Brain pericyte (primary cell): ENCODE results near the gene FAF1.
"Not testable (repeated sequence)": the region's sequence is repeated elsewhere in the genome, so short reads cannot be mapped to it uniquely, and the experiment has no call there.

Experiments
- DNase-seq: peaks from one replicate; pipeline ENCODE4 v3.0.0-alpha.2; 2012; ENCODE audit warnings: low read depth, low spot score

Gene FAF1

DNA sequence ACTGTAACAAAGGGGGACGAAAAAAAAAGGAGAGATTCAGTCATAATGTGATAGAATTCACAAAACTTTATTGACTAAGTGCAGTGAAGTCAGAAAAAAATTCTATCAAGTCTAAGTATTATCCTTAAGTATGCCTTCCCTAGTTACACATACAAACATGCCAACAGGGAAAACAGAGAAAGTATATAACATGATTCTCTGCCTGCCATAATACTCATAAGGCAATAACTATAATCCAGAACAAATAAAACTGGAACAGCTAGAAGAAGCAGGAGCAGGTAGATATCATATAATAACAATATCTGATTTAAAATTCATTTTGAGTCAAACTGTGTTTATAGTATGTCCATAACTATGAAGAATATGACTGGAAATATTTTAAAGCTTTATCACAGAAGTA is 184.3 kb downstream of the FAF1 start:
- DNase-seq = no peak

DNA sequence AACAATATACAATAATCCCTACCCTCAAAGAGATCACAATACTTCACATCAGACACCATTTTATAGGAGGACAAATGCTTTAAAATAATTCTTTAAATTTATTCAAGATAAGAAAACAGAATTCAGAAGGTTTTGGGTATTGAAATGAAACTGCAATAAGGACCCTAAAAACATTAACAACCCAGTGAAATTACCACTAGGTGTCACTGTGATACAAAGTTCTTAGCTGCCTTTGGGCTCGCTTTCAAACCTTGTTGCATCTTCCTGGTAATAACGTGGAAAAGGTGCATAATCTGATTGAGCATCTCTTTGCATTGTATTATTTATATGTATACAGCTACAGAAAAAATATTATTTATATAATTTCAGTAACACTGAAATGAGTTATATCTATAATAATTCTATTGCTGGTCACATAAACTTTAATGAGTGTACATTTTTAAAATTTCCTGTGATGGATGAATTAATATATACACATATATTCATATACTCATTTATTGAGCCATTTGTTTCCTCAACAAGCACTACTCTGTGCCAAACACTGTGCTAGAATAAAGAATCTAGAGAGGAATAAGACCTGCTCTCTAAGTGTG is 185.2 kb downstream of the FAF1 start:
- DNase-seq = no peak

DNA sequence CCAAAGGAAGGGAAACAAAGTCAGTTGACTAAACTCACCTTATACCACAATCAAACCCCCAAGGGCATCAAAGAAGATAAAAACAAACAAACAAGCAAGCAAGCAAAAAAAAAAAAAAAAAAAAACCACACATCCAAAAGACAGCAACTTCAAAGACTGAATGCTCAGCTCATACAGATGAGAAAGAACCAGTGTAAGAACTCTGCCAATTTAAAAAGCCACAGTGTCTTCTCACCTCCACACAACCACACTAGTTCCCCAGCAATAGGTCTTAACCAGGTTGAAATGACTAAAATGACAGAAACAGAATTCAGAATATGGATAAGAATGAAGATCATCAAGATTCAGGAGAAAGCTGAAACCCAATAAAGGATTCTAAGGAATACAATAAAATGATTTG is 193.4 kb downstream of the FAF1 start:
- DNase-seq = no peak

DNA sequence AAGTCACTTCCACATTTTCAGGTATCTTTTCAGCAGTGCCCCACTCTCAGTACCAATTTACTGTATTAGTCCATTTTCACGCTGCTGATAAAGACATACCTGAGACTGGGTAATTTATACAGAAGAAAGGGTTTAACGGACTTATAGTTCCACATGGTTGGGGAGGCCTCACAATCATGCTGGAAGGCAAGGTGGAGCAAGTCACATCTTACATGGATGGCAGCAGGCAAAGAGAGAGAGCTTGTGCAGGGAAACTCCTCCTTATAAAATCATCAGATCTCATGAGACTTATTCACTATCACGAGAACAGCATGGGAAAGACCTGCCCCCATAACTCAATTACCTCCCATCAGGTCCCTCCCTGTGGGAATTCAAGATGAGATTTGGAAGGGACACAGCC is 203.5 kb downstream of the FAF1 start:
- not testable (repeated sequence) for DNase-seq

DNA sequence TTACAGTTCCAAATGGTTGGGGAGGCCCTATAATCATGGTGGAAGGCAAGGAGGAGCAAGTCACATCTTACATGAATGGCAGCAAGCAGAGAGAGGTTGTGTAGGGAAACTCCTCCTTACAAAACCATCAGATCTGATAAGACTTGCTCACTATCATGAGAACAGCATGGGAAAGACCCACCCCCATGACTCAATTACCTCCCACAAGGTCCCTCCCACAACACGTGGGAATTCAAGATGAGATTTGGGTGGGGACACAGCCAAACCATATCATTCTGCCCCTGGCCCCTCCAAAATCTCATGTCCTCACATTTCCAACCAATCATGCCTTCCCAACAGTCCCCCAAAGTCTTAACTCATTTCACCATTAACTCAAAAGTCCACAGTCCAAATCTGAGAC is 205.3 kb downstream of the FAF1 start:
- not testable (repeated sequence) for DNase-seq

DNA sequence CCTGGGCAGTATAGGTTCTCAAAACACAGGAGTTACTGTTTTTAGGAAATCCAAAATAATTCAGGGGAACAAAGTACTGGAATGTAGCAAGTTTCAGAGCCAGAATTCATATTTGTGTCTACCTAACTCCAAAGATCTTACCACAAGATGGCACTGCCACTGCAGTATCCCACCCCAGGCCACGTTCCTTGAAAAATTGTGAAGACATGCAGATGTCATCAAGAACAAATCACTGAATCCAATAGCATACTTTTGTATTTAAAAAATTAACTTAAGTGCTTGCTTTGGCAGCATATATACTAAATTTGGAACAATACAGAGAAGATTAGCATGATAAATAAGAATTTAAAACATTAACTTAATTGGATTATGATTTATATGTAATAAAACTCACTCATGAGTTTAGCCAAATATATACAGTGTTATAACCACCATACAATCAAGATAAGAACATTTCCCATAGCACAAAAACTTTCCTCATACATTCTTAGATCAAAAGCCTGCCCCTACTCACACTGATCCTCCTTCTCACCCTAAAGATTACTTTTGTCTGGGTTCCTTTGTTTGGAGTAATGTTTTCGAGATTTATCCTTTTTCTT is 209.9 kb downstream of the FAF1 start:
- no peak for DNase-seq

DNA sequence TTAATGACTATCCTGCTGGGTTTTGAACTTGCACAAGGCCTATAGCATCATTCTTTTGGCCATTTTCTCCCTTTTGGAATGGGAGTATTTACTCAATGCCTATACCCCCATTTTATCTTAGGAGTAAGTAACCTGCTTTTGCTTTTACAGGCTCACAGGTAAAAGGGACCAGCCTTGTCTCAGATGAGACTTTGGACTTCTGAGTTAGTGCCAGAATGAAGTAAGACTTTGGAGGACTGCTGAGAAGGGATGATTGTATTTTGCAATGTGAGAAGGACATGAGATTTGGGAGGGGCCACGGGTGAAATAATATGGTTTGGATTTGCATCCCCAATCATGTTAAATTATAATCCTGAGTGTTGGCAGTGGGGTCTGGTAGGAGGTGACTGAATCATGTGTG is 212.7 kb downstream of the FAF1 start:
- DNase-seq = no peak

DNA sequence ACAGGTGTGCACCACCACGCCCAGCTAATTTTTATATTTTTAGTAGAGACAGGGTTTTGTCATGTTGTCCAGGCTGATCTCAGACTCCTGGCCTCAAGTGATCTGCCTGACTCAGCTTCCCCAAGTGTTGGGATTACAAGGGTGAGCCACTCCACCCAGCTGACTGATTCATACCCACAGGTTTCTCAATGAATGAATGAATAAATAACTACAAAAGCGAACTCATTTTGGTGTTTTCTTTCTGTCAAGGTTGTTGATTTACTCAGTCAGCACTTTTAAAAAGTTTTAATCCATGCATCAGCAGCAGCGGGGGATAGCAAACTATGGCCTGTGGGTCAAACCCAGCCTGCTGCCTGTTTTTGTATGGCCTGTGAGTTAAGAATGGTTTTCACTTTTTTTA is 217.5 kb downstream of the FAF1 start:
- no peak for DNase-seq

DNA sequence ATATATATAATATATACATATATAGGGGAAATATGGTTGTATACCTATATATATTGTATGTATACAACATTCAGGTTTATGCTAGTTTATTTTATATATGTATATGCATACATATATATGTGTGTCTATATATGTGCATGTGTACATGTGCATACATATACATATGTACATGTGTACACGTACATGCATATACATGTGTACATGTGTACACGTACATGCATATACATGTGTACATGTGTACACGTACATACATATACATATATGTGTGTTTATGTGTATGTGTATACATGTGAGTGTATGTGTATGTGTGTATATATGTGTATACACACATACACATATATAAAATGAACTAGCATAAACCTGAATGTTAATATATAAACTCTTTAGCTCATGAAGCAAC is 220.9 kb downstream of the FAF1 start:
- DNase-seq = no peak

DNA sequence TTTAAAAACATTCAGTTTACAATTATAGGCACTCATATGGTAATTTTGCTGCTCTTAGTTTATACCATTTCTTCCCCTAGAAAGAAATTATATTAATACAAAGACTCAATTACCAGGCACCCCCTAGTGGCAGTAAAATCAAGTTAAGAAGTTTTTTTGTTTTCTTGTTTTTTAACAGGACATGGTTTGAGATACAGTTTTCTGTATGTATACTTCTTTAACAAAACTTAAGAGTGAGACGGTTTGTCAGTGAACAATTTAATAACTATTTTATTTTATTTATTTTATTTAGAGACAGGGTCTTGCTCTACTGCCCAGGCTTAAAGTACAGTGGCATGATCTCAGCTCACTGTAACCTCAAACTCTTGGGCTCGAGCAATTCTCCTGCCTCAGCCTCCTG is 224.6 kb downstream of the FAF1 start:
- DNase-seq = no peak

DNA sequence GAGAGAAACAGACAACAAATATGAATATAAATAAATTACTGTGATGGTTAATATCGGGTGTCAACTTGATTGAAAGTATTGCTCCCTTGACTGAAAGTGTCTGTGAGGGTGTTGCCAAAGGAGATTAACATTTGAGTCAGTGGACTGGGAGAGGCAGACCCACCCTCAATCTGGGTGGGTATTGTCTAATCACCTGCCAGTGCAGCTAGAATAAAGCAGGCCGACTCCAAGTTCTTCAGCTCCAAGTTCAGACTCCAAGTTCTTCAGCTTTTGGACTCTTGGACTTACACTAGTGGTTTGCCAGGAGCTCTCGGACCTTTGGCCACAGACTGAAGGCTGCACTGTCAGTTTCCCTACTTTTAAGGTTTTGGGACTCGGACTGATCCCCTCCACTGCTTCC is 232.5 kb downstream of the FAF1 start:
- not testable (repeated sequence) for DNase-seq

DNA sequence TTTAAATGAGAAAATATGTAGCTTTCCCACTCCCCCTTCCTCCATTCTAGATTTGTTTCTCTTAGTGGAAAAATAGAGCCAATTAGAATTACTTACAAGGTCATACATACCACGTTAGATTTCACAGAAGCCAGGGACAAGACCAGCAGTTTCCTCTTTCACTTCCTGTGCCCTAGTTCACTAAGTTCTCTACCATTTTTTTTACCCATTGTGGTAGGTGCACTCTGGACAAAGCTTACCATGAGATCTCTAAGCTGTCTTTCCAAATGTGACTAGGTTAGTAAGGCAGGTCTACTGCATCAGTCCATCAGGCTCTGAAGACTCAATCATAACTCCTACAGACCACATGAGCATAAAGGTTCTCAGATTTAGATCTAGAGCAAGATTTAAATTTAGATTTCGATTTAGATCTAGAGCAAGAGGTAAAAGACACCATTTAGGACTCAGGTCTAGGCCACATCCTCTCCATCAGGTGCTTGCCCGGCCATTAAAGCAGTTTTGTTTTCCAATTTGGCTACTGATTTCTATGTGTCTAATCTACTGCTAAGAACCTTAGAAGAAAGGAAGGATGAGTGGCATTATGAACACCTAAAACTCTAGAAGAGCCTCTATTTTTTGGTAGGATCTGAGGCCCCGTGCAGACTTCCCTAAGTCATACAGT is 235.3 kb downstream of the FAF1 start:
- DNase-seq = no peak

DNA sequence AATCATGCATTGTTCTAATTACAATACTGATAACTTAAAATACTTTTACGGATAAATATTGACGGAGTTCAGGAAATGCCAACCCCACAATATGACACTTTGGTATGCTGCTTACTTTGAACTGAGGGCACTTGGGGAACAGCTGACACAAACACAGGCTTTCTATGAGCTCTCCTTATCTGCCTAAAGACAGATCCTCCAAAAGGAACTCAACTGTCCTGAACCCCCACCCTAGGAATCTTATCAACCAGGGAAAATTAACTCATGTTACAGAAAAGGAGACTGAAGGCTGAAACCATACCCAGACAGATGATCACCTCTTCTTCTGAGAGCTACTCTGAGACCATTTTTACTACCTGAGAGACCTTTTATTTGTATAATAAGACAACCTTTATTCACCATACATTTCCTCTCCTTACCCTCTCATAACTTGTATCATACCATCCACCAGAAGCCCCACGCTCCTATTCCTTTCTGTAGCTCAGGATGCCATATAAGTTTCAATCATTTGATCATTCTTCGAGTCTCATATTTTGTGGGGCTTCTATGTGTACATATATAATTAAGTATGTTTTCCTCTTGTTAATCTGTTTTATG is 239.5 kb downstream of the FAF1 start:
- no peak for DNase-seq

DNA sequence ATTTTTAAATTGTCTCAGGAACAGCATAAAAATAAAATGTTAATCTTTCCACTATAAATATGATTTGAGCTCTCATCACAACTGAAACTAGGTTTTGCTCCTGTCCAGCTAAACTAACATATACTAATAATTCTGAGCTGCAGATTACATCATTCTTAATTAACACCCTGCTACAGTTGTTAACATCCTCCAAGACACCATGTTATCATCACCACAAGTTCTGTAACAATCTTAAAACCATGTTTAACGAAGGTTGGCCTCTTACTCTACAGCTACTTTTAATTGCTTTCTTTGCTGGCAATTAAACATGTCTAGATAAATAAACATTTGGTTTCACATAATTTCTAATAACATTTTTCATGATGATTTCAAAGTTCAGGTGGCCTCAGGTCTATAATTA is 240.9 kb downstream of the FAF1 start:
- DNase-seq = no peak

DNA sequence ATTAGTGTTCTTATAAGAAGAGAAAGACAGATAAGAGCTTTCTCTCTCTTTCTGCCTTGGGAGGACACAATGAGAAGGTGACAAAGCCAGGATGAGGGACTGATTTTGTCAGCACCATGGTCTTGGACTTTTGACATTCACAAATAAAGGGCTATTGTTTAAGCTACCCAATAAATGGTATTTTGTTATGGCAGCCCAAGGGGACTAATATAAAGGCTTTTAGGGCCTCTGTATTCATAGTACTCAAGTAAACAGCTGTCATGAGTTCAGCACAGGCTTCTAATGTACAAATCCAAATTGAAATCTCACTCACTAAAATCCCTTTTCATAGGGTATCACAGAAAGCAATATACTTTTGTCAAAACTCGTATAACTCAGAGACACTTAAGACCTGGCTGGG is 242.7 kb downstream of the FAF1 start:
- no peak for DNase-seq

DNA sequence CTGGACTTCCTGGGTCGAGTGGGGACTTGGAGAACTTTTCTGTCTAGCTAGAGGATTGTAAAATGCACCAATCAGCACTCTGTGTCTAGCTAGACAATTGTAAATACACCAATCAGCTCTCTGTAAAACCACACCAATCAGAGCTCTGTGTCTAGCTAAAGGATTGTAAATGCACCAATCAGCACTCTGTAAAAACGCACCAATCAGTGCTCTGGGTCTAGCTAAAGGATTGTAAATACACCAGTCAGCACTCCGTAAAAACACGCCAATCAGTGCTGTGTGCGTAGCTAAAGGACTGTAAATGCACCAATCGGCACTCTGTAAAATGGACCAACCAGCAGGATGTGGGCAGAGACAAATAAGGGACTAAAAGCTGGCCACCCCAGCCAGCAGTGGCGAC is 243.6 kb downstream of the FAF1 start:
- not testable (repeated sequence) for DNase-seq

DNA sequence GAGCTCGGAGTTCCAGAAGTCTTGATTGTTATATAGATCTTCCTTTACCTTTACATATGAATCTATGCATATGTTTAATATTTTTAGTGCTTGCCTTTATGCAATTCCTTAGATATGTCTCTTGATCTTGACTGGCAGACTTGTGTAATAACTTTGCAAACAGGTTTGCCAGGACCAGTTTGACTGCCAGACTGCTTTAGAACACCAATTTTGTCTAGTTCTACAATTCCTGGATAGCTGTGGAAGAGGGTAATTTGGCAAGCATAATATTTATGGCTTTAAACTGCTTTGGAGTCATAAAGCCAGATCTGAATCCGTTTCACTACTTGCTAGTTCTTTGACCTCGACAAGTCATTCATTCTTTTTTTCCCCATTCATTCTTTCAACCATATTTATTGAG is 250.0 kb downstream of the FAF1 start:
- DNase-seq = no peak

DNA sequence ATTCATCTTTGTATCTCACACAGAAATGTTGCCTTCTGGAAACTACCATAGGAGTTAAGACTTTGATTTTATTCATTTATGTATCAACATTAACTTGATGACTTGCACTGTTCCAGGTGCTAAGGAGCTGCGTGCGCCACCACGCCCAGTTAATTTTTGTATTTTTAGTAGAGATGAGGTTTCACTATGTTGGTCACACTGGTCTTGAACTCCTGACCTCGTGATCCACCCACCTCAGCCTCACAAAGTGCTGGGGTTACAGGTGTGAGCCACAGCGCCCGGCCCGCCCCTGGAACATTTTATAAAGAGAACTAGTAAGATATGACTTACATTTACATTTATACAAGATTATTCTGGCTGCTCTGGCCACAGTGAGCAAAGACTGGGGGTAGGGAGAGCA is 252.2 kb downstream of the FAF1 start:
- no peak for DNase-seq

DNA sequence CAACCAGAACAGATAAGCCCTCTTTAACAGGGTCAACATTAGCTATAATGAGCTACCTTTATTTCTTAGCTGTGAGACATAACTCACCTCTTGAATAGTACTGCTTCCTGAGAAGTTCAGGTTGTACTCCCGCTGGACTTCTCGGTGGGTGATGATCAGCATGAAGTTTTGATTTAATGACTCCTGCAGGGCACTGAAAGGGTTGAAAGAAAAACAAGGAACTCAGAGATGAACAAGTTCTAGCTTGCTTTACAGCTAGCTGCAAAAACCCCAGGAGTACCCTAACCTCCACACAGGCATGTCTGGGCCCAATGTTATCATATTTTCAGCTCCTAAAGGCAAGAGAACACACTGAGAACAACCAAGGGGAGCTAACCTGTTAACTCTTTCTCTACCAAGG is 254.4 kb downstream of the FAF1 start:
- DNase-seq = no peak

DNA sequence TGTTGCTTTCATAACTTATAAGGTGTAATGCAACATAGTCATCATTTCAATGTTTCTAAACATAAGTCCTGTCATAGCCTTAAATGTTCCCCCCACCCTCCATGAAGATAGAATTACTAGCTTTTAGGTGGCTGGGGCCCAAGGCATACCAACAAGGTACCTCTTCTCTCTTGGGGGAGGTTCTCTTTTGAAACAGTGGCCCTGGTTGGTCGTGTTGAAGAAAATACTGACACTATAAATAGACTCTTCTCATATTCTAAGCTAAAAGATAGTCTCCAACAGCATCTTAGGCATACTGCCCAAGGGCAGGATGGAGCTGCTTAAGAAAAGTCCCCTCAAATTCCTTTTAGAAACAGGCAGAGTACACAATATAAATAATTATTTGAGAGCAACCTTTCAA is 255.0 kb downstream of the FAF1 start:
- DNase-seq = no peak

DNA sequence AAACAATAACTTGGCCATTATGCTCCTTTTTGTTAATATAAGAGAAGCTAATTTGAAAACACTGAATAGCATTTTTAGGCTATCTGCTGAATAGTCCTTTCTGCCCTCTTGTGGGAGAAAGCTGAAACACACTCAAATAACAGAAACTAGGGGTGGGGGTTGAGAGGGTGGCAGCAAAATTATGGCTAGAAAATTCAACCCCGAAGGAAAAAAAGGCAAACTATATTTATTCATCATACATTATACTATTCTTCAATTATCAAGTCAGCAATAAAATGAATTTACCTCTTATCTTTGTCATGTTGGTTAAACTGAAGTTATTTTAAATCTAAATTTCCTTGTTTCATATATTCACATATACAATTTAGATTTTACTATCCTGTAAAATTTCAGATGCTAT is 255.9 kb downstream of the FAF1 start:
- no peak for DNase-seq

DNA sequence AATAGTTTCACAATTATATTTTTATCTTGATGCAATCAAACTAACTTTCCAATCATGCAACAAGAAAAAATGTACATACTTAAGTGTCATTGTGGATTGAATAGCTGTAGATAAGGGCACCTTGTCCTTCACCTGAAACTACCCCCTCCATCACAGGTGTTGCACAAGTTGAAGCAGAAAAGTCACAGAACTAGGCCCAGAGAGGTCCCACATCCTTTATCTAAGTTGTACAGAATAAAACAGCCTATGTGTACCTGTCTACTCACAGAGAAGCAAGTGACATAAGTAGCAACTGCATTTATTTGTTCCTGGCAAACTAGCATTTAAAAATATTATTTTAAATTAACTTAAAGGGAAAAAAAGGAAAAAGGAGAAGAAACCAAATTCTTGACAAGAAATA is 256.8 kb downstream of the FAF1 start:
- no peak for DNase-seq

DNA sequence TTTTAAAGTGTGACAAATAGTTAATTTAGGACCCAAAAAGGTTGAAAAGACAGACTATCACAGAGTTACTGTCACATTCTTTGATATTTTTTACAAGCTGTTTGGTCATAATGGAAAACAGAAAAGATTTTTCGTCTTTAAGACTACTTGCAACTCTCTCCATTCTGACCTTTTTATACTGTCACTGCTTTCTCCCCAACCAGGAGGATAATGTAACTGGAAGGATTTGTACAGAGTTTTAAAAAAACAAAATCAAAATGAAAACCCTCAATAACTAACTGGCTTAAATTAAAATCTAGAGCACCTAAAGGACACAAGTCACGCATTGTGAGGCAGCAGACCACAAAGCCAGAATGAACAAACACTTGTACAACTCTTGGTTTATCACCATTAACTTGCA is 257.7 kb downstream of the FAF1 start:
- DNase-seq = no peak
